Stimulated activated CD8-positive, alpha-beta memory T cell treated with anti-CD3 and anti-CD28 coated beads, Interleukin-4, amount 100 ng/mL, for 4 hours (primary cell): ENCODE data around the gene DDX39A.
A peak's percentile ranks its signal among the peaks of the same experiment; 100 is the strongest.
"Not testable (repeated sequence)": the region's sequence is repeated elsewhere in the genome, so short reads cannot be mapped to it uniquely, and the experiment has no call there.

Source experiments
- DNase-seq, 2 donors: peaks; one replicate each; pipeline ENCODE4 v3.0.0-alpha.2; 2020; ENCODE audit warnings: low read depth in 2 of 2, low spot score in 1 of 2

DDX39A gene

GRCh38 chr19:14391156-14391821 lies 27.9 kb downstream of the DDX39A start:
- no peak for DNase-seq

GRCh38 chr19:14390548-14390947 lies 28.6 kb downstream of the DDX39A start:
- DNase-seq = no peak

GRCh38 chr19:14385492-14385891 lies 33.6 kb downstream of the DDX39A start:
- DNase-seq = no peak

- DNase-seq = peak in 1 of 2 donors; percentile 65
These were observed 35.2 kb downstream of the DDX39A start for GRCh38 chr19:14383661-14384555.

GRCh38 chr19:14381689-14382474 lies 37.3 kb downstream of the DDX39A start:
- peak in 1 of 2 donors; percentile 46 for DNase-seq

- DNase-seq = no peak
These were observed 39.7 kb downstream of the DDX39A start for GRCh38 chr19:14379294-14380065.

GRCh38 chr19:14378890-14379289 lies 40.3 kb downstream of the DDX39A start:
- DNase-seq = no peak

GRCh38 chr19:14377883-14378328 lies 41.2 kb downstream of the DDX39A start:
- no peak for DNase-seq

- no peak for DNase-seq
These were observed 43.4 kb downstream of the DDX39A start for GRCh38 chr19:14375582-14376291.

GRCh38 chr19:14375055-14375581 lies 44.0 kb downstream of the DDX39A start:
- peak in 1 of 2 donors; percentile 55 for DNase-seq

GRCh38 chr19:14374313-14374712 lies 44.8 kb downstream of the DDX39A start:
- not testable (repeated sequence) for DNase-seq

- not testable (repeated sequence) for DNase-seq
These were observed 46.6 kb downstream of the DDX39A start for GRCh38 chr19:14372384-14373077.

GRCh38 chr19:14371301-14371821 lies 47.8 kb downstream of the DDX39A start:
- DNase-seq = no peak

- DNase-seq = no peak
These were observed 48.2 kb downstream of the DDX39A start for GRCh38 chr19:14370940-14371280.

- no peak for DNase-seq
These were observed 48.8 kb downstream of the DDX39A start for GRCh38 chr19:14370169-14370939.

- DNase-seq = peak; percentile 67 to 85
These were observed 49.6 kb downstream of the DDX39A start for GRCh38 chr19:14369399-14370168.

- no peak for DNase-seq
These were observed 51.1 kb downstream of the DDX39A start for GRCh38 chr19:14368011-14368513.
